Measurements from ENCODE around the gene ANKRD31. TPM values are rescaled to one million over a fixed set of nuclear protein-coding genes. Genes with fewer than 3 reads are reported as not detected.

Gene ANKRD31
- total RNA-seq, 1 experiment from 2014 or later = 0.11 TPM

DNA sequence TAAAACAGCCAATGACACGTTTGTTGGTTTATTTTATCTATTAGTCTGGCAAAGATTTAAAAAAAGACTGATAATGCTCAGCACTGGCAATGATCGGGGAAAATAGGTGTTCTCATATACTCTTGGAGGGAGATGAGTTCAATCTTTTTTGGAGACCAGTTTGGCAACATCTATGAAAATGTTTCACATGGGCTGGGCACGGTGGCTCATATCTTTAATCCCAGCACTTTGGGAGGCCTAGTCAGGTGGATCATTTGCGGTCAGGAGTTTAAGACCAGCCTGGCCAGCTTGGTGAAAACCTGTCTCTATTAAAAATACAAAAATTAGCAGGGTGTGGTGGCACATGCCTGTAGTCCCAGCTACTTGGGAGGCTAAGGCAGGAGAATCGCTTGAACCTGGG lies 6.8 kb upstream of the ANKRD31 start:
- H3K4me3 Mint-ChIP-seq = no peak overlapping the region
- Histone ChIP-seq H3K79me2 (ENCODE audit: insufficient read depth, low read length) (no peaks in the 10 kb centered on the region), H3K9me3 (ENCODE audit: control insufficient read depth, low read depth, low read length) (no peaks in the 10 kb centered on the region), H3K14ac (ENCODE audit: insufficient read depth, low read length) (no peak overlapping the region), H2BK5ac (ENCODE audit: insufficient read length, low read length) (no peak overlapping the region), H3K23ac (ENCODE audit: insufficient read length, low read depth, low read length) (no peak overlapping the region), H3K79me1 (ENCODE audit: insufficient read depth, low read depth, low read length, poor library complexity, severe bottlenecking) (no peaks in the 10 kb centered on the region), H2BK20ac (ENCODE audit: low read depth, low read length, poor library complexity, severe bottlenecking) (no peak overlapping the region), H3K23me2 (ENCODE audit: insufficient read length, low read depth, low read length, poor library complexity, severe bottlenecking) (no peaks in the 10 kb centered on the region), H4K8ac (replicated peaks; ENCODE audit: insufficient read length, low read depth, low read length) (no peak overlapping the region), H3K27ac (ENCODE audit: insufficient read length, low read depth, low read length) (no peak overlapping the region), H4K91ac (ENCODE audit: insufficient read length, low read depth, low read length) (no peak overlapping the region), H2AK5ac (ENCODE audit: insufficient read length, low read length) (no peak overlapping the region), H4K5ac (ENCODE audit: insufficient read length, low read depth, low read length) (no peak overlapping the region), H2BK120ac (ENCODE audit: low read depth, low read length, poor library complexity, severe bottlenecking) (no peak overlapping the region), H2BK12ac (ENCODE audit: insufficient read length, low read depth, low read length) (no peak overlapping the region), H2BK15ac (ENCODE audit: low read depth, low read length) (no peak overlapping the region), H3K4me1 (ENCODE audit: insufficient read depth, low read length) (peaks cover 3% of the 10 kb centered on the region; the same call in 1 of the 2 replicates), H3K9ac (ENCODE audit: extremely low read depth, insufficient read length, low read length) (no peak overlapping the region), H4K20me1 (ENCODE audit: control insufficient read depth, insufficient read depth, insufficient read length) (no peaks in the 10 kb centered on the region), H3K18ac (ENCODE audit: insufficient read length, low read depth, low read length) (no peak overlapping the region), H3K4ac (ENCODE audit: low read depth, low read length) (no peak overlapping the region), H3K56ac (ENCODE audit: insufficient read length, low read depth, low read length) (no peak overlapping the region), H3K27me3 (ENCODE audit: insufficient read depth, low read length) (no peaks in the 10 kb centered on the region), H3K4me2 (ENCODE audit: insufficient read depth, insufficient read length, low read length) (no peak overlapping the region), H3T11ph (ENCODE audit: low read length) (no peak overlapping the region), H2AFZ (ENCODE audit: low read length) (no peak overlapping the region)
- H3K36me3 Mint-ChIP-seq (ENCODE audit: insufficient read depth in 1 of 3, low read depth in 3 of 3) = no peaks in the 10 kb centered on the region
- no peak overlapping the region for H3K27ac Mint-ChIP-seq
- H3K4me1 Mint-ChIP-seq = peaks cover 32 to 33% of the 10 kb centered on the region in 2 experiments
- WGBS (ENCODE audit: extremely low coverage, insufficient read length, low lambda C conversion rate) = no CpG with 5 or more reads among the region's 5 CpGs
- no peaks in the 10 kb centered on the region for H3K27me3 Mint-ChIP-seq (ENCODE audit: low read depth)
- TF ChIP-seq, protein P1, sequence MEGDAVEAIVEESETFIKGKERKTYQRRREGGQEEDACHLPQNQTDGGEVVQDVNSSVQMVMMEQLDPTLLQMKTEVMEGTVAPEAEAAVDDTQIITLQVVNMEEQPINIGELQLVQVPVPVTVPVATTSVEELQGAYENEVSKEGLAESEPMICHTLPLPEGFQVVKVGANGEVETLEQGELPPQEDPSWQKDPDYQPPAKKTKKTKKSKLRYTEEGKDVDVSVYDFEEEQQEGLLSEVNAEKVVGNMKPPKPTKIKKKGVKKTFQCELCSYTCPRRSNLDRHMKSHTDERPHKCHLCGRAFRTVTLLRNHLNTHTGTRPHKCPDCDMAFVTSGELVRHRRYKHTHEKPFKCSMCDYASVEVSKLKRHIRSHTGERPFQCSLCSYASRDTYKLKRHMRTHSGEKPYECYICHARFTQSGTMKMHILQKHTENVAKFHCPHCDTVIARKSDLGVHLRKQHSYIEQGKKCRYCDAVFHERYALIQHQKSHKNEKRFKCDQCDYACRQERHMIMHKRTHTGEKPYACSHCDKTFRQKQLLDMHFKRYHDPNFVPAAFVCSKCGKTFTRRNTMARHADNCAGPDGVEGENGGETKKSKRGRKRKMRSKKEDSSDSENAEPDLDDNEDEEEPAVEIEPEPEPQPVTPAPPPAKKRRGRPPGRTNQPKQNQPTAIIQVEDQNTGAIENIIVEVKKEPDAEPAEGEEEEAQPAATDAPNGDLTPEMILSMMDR (conservative IDR thresholded peaks at IDR 0.05) = no peak
- DNase-seq = no peak
- H3K9me3 Mint-ChIP-seq = no peaks in the 10 kb centered on the region; a peak in 1 of 5 replicates
